Gastrocnemius medialis (tissue), 4 donors: ENCODE measurements around the gene ADGRG4. TPM values are rescaled to one million over a fixed set of nuclear protein-coding genes. Genes with fewer than 3 reads are reported as not detected.

Experiments
- ATAC-seq, 2 donors: fragments of 150-250 bp; one replicate each; pipeline ENCODE4 v1.9.1; 2016
- DNase-seq, 2 donors: peaks; one replicate each; pipeline ENCODE4 v3.0.0-alpha.2; 2019
- H3K27ac ChIP-seq, 4 donors: fragments of 200-600 bp; sonication (generic); 1 replicate in 1 of 4; 2 replicates in 3 of 4; pipeline ENCODE4 v1.5.1; 2016 to 2018; ENCODE audit warnings: mild to moderate bottlenecking in 2 of 4, moderate library complexity in 1 of 4
- H3K27me3 ChIP-seq, 3 donors: fragments of 200-600 bp; sonication (generic) in 2 of 3; 1 replicate in 1 of 3; 2 replicates in 2 of 3; pipeline versions ENCODE4 v1.5.1 to v1.6.0; 2016 to 2019; ENCODE audit warnings: mild to moderate bottlenecking in 1 of 3, moderate library complexity in 1 of 3
- H3K36me3 ChIP-seq, 2 donors: fragments of 200-600 bp; sonication (generic) in 1 of 2; one replicate each; pipeline ENCODE4 v1.5.1; 2017 to 2018
- H3K4me1 ChIP-seq, 2 donors: fragments of 200-600 bp; sonication (generic) in 1 of 2; one replicate each; pipeline ENCODE4 v1.5.1; 2016 to 2017; ENCODE audit warnings: mild to moderate bottlenecking in 2 of 2
- H3K4me3 ChIP-seq, 4 donors: fragments of 200-600 bp; sonication (generic) in 3 of 4; 1 replicate in 1 of 4; 2 replicates in 3 of 4; pipeline ENCODE4 v1.5.1; 2016 to 2019; ENCODE audit warnings: mild to moderate bottlenecking in 2 of 4
- H3K9me3 ChIP-seq, 3 donors: fragments of 200-600 bp; sonication (generic) in 2 of 3; 1 replicate in 1 of 3; 2 replicates in 2 of 3; pipeline ENCODE4 v1.5.1; 2016 to 2019
- CTCF ChIP-seq, 5 experiments: fragments of 450-650 bp in 3 of 5; fragments of 200-600 bp in 2 of 5; sonication (generic) in 2 of 5; IDR thresholded peaks in 4 of 5; conservative IDR thresholded peaks in 1 of 5; 1 replicate in 4 of 5; 2 replicates in 1 of 5; pipeline ENCODE4 v1.5.1; 2016 to 2019; ENCODE audit warnings: antibody characterized with exemption in 5 of 5, mild to moderate bottlenecking in 3 of 5, moderate library complexity in 3 of 5
- POLR2A ChIP-seq, 2 donors: fragments of 450-650 bp; IDR thresholded peaks; one replicate each; pipeline ENCODE4 v1.6.1; 2017; ENCODE audit warnings: antibody characterized with exemption in 2 of 2, mild to moderate bottlenecking in 2 of 2, moderate library complexity in 2 of 2
- in situ Hi-C, 4 donors: fragments of 200-750 bp; cut with MboI; loops; one replicate each; pipeline versions ENCODE4 v1.15.0 to v1.8.0; 2017; ENCODE audit warnings: low sequenced_read_pairs in 4 of 4
- intact Hi-C: fragments of 100-400 bp; cut with DNase I; formaldehyde crosslinking; loops from one replicate; pipeline ENCODE4 v1.15.1; 2023; ENCODE audit warnings: low total_unique reads
- total RNA-seq, 4 donors: library from RNA; depleted of rRNA; stranded (reverse); fragments of >200 nt; gene quantifications; one replicate each; pipeline versions ENCODE4 v1.1.0 to v1.2.3, GENCODE V29; 2016

Gene ADGRG4
- total RNA-seq, 4 donors from 2014 or later, result 0.04 TPM; not detected in 3

- intact Hi-C loops, result no loop called here
- ATAC-seq, result no peak
- no peak overlapping the region for H3K4me3 ChIP-seq
- no peaks in the 10 kb centered on the region for H3K27me3 ChIP-seq
- H3K4me1 ChIP-seq, result peaks cover 0 to 4% of the 10 kb centered on the region in 2 donors
- H3K36me3 ChIP-seq, result no peaks in the 10 kb centered on the region
- no peak overlapping the region for H3K27ac ChIP-seq
- in situ Hi-C loops, result loop anchor here (10.0 to 25.0 kb wide), 6 partner anchors 48 to 251 kb away; no protein-coding TSS in a partner anchor
- no peaks in the 10 kb centered on the region for H3K9me3 ChIP-seq
- TF ChIP-seq POLR2A (IDR thresholded peaks at IDR 0.05) (no peak), CTCF (IDR thresholded peaks at IDR 0.05 in 4 of 5, conservative IDR thresholded peaks at IDR 0.05 in 1 of 5) (no peak)
- DNase-seq, result no peak
Measured at GRCh38 chrX:136262812-136263315, 37.9 kb upstream of the ADGRG4 start.

- in situ Hi-C loops, result loop anchor here (5.0 to 25.0 kb wide), 7 partner anchors 52 to 255 kb away; no protein-coding TSS in a partner anchor
- TF ChIP-seq POLR2A (IDR thresholded peaks at IDR 0.05), result no peak
- TF ChIP-seq CTCF (IDR thresholded peaks at IDR 0.05 in 4 of 5, conservative IDR thresholded peaks at IDR 0.05 in 1 of 5), result no peak
- intact Hi-C loops, result loop anchor here (5.0 kb wide), 1 partner anchor 55 kb away; no protein-coding TSS in a partner anchor
Measured at GRCh38 chrX:136266828-136267227, 33.9 kb upstream of the ADGRG4 start.

GRCh38 chrX:136268051-136269048 is 32.4 kb upstream of the ADGRG4 start:
- H3K4me3 ChIP-seq, result no peak overlapping the region

More at GRCh38 chrX:136266828-136267227, 33.9 kb upstream of the ADGRG4 start:
- H3K27me3 ChIP-seq, result no peaks in the 10 kb centered on the region
- ATAC-seq (no peak), DNase-seq (no peak)
- H3K9me3 ChIP-seq, result no peaks in the 10 kb centered on the region
- no peaks in the 10 kb centered on the region for H3K4me1 ChIP-seq
- no peak overlapping the region for H3K27ac ChIP-seq
- H3K4me3 ChIP-seq, result no peak overlapping the region
- no peaks in the 10 kb centered on the region for H3K36me3 ChIP-seq

GRCh38 chrX:136269921-136270320 is 30.8 kb upstream of the ADGRG4 start:
- ATAC-seq (no peak), DNase-seq (no peak)
- Histone ChIP-seq H3K27ac (no peak overlapping the region), H3K4me3 (no peak overlapping the region), H3K27me3 (no peaks in the 10 kb centered on the region), H3K9me3 (no peaks in the 10 kb centered on the region), H3K4me1 (no peaks in the 10 kb centered on the region), H3K36me3 (no peaks in the 10 kb centered on the region)
- intact Hi-C loops (loop anchor here (5.0 to 10.0 kb wide), 2 partner anchors 58 to 255 kb away; no protein-coding TSS in a partner anchor), in situ Hi-C loops (loop anchor here (5.0 to 25.0 kb wide), 7 partner anchors 55 to 258 kb away; no protein-coding TSS in a partner anchor)
- TF ChIP-seq CTCF (IDR thresholded peaks at IDR 0.05 in 4 of 5, conservative IDR thresholded peaks at IDR 0.05 in 1 of 5), result no peak
- TF ChIP-seq POLR2A (IDR thresholded peaks at IDR 0.05), result no peak

More at GRCh38 chrX:136268051-136269048, 32.4 kb upstream of the ADGRG4 start:
- Histone ChIP-seq H3K9me3 (no peaks in the 10 kb centered on the region), H3K36me3 (no peaks in the 10 kb centered on the region), H3K27ac (no peak overlapping the region), H3K27me3 (no peaks in the 10 kb centered on the region), H3K4me1 (no peaks in the 10 kb centered on the region)
- intact Hi-C loops (loop anchor here (1.0 to 5.0 kb wide), 3 partner anchors 56 to 240 kb away; no protein-coding TSS in a partner anchor), in situ Hi-C loops (loop anchor here (5.0 to 25.0 kb wide), 7 partner anchors 54 to 256 kb away; no protein-coding TSS in a partner anchor)
- peak in 1 of 2 donors; percentile 14 for DNase-seq
- ATAC-seq, result peak; percentile 50 to 53
- TF ChIP-seq CTCF (IDR thresholded peaks at IDR 0.05 in 4 of 5, conservative IDR thresholded peaks at IDR 0.05 in 1 of 5) (peak; percentile 27 to 82 (median 57)), POLR2A (IDR thresholded peaks at IDR 0.05) (no peak)
